Liver (tissue), 3 donors: ENCODE data around the gene CARM1.

ENCODE experiments used
- CTCF ChIP-seq: fragments of 150-350 bp; IDR thresholded peaks from 2 replicates; pipeline ENCODE4 v1.5.1; 2017; ENCODE audit warnings: improper control_type of control experiment, low read depth, low read length; ENCODE audit not compliant: missing input control
- JUND ChIP-seq, 2 donors: IDR thresholded peaks; 2 replicates each; pipeline ENCODE4 v1.6.1; 2016; ENCODE audit warnings: antibody characterized with exemption in 2 of 2
- MAX ChIP-seq: IDR thresholded peaks from 2 replicates; pipeline ENCODE4 v1.6.1; 2016; ENCODE audit warnings: antibody characterized with exemption
- RAD21 ChIP-seq, 2 donors: IDR thresholded peaks; 2 replicates each; pipeline ENCODE4 v1.6.1; 2016; ENCODE audit warnings: antibody characterized with exemption in 2 of 2, mild to moderate bottlenecking in 2 of 2
- REST ChIP-seq: IDR thresholded peaks from 2 replicates; pipeline ENCODE4 v1.6.1; 2016; ENCODE audit warnings: antibody characterized with exemption, mild to moderate bottlenecking
- TF ChIP-seq, protein P1 (sequence below): IDR thresholded peaks from 2 replicates; pipeline ENCODE4 v1.6.1; 2016; ENCODE audit warnings: antibody characterized with exemption
- TF ChIP-seq, protein P2 (sequence below): IDR thresholded peaks from 2 replicates; pipeline ENCODE4 v1.6.1; 2016; ENCODE audit warnings: antibody characterized with exemption
- donor health status: healthy.
- donor health status: healthy.

DNA sequence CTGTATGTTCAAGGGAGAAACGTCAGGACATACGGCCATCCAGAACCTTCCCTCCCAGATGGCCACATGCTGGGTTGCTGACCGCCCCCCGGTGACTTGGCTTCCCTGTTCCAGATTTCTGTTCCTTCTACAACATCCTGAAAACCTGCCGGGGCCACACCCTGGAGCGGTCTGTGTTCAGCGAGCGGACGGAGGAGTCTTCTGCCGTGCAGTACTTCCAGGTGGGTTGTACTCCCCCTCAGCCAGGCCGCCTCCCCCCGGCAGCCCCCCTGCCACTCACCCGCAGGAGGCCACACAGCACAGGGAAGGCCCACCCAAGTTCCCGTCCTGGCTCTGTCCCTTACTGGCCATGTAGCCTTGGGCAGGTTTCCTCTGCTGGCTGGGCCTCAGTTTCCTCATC, 36.6 kb downstream of the CARM1 start:
- no peak for TF ChIP-seq CTCF
- TF ChIP-seq JUND (IDR thresholded peaks at IDR 0.05): no peak
- TF ChIP-seq MAX: no peak
- no peak for TF ChIP-seq RAD21 (IDR thresholded peaks at IDR 0.05)
- TF ChIP-seq, protein P1, sequence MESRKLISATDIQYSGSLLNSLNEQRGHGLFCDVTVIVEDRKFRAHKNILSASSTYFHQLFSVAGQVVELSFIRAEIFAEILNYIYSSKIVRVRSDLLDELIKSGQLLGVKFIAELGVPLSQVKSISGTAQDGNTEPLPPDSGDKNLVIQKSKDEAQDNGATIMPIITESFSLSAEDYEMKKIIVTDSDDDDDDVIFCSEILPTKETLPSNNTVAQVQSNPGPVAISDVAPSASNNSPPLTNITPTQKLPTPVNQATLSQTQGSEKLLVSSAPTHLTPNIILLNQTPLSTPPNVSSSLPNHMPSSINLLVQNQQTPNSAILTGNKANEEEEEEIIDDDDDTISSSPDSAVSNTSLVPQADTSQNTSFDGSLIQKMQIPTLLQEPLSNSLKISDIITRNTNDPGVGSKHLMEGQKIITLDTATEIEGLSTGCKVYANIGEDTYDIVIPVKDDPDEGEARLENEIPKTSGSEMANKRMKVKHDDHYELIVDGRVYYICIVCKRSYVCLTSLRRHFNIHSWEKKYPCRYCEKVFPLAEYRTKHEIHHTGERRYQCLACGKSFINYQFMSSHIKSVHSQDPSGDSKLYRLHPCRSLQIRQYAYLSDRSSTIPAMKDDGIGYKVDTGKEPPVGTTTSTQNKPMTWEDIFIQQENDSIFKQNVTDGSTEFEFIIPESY: no peak
- TF ChIP-seq, protein P2, sequence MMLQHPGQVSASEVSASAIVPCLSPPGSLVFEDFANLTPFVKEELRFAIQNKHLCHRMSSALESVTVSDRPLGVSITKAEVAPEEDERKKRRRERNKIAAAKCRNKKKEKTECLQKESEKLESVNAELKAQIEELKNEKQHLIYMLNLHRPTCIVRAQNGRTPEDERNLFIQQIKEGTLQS: no peak
- no peak for TF ChIP-seq REST
